ENCODE measurements around the gene CCDC24. TPM values are rescaled to one million over a fixed set of nuclear protein-coding genes. Genes with fewer than 3 reads are reported as not detected.

The CCDC24 gene
- total and polyA plus RNA-seq, 2 of the 13 experiments (the other 11 are each of a cell fraction or from before 2014, with no cell fraction given), result 1.4 to 2.9 TPM

- TF ChIP-seq PATZ1 (CRISPR knock-in tag; IDR thresholded peaks at IDR 0.05) (peak; percentile 31; the same call in 1 of the 2 replicates), CSRNP1 (CRISPR knock-in tag; IDR thresholded peaks at IDR 0.05) (no peak; the same call in 1 of the 2 replicates), ZNF160 (CRISPR knock-in tag; IDR thresholded peaks at IDR 0.05) (0 out of 2 replicates have a peak, but pooled peaks have one; percentile 20), SNAPC5 (CRISPR knock-in tag; IDR thresholded peaks at IDR 0.05; ENCODE audit: borderline replicate concordance) (0 out of 2 replicates have a peak, but pooled peaks have one; percentile 18), ATF3 (CRISPR knock-in tag; IDR thresholded peaks at IDR 0.05) (peak; percentile 59), ZNF879 (CRISPR knock-in tag; IDR thresholded peaks at IDR 0.05) (0 out of 2 replicates have a peak, but pooled peaks have one; percentile 18), AKAP8 (CRISPR knock-in tag; IDR thresholded peaks at IDR 0.05) (no peak; the same call in 1 of the 2 replicates), KMT2B (CRISPR knock-in tag; IDR thresholded peaks at IDR 0.05) (peak; percentile 7; the same call in 1 of the 2 replicates), NCOA1 (CRISPR knock-in tag; IDR thresholded peaks at IDR 0.05) (0 out of 2 replicates have a peak, but pooled peaks have one; percentile 47), ZNF589 (CRISPR knock-in tag; conservative IDR thresholded peaks at IDR 0.05) (0 out of 2 replicates have a peak, but pooled peaks have one; percentile 47), MXI1 (IDR thresholded peaks at IDR 0.05; ENCODE audit: borderline replicate concordance, low read depth, low read length) (peak; percentile 73; the same call in 2 of the 3 replicates), NFKB2 (CRISPR knock-in tag; IDR thresholded peaks at IDR 0.05; ENCODE audit: borderline replicate concordance) (peak; percentile 21; the same call in 1 of the 2 replicates), CEBPG (CRISPR knock-in tag; IDR thresholded peaks at IDR 0.05) (peak; percentile 85), RBFOX2 (IDR thresholded peaks at IDR 0.05; ENCODE audit: low read depth, low read length) (peak; percentile 86), POLR2G (IDR thresholded peaks at IDR 0.05; ENCODE audit: low read depth, low read length) (peak; percentile 74), CENPT (CRISPR knock-in tag; IDR thresholded peaks at IDR 0.05; ENCODE audit: low read depth) (0 out of 2 replicates have a peak, but pooled peaks have one; percentile 8), ZFP82 (CRISPR knock-in tag; IDR thresholded peaks at IDR 0.05; ENCODE audit: borderline replicate concordance) (no peak), GMEB1 (CRISPR knock-in tag; IDR thresholded peaks at IDR 0.05; ENCODE audit: borderline replicate concordance) (peak; percentile 28; the same call in 1 of the 2 replicates), ATF4 (CRISPR knock-in tag; IDR thresholded peaks at IDR 0.05) (peak; percentile 72 to 99; a peak in 3 of 4 replicates), TFDP1 (CRISPR knock-in tag; IDR thresholded peaks at IDR 0.05; ENCODE audit: borderline replicate concordance) (peak; percentile 16; the same call in 1 of the 2 replicates)
These were observed 38.7 kb downstream of the CCDC24 start (continued) for GRCh38 chr1:44029911-44030604.

All from HepG2 (cell line).